ENCODE results near the gene FAM193B. TPM values are rescaled to one million over a fixed set of nuclear protein-coding genes. Genes with fewer than 3 reads are reported as not detected.
"Not testable (repeated sequence)": the region's sequence is repeated elsewhere in the genome, so short reads cannot be mapped to it uniquely, and the experiment has no call there.

Gene FAM193B
- total RNA-seq, 2 donors from 2014 or later: 52.1 to 56.1 TPM

DNA sequence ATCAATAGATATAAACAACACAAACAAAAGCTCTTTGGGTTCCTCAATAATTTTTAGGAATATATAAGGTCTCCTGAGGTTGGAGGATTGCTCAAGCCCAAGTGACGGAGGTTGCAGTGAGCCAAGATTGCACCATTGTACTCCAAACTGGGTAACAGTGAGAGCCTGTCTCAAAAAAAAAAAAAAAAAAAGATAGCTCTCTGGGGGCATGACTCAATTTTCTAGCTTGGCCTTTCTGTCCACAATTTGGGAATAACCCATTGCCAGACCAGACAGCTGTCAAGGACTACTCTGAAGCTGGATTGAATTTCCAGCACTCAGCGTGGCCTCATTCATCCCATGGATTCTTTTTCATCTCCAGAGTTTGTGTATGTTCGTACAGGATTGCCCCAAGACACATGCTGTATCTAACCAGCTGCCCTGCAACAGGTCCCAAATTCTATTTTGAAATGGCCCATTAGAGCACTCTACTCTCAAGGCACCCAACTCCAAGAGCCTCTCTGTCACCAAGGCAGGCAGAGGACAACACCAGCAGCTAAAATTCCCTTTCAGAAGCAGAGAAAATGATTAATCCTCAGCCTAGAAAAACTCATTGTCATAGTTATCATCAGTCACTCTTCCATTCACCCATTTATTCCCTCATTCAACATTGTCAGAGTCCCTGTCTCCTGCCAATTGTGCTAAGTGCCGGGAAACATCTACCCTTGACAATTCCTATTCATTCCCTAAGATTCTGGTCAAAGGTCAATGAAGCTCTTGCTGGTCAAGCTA lies 8.7 kb downstream of the FAM193B start:
- ATAC-seq (no peak), DNase-seq (peak in 1 of 2 donors; percentile 46)
- intact Hi-C loops (cut with DNase I, micrococcal nuclease): no loop called here

- intact Hi-C loops (cut with DNase I, micrococcal nuclease): no loop called here
- no peak for ATAC-seq
- no peak for DNase-seq
Measured at GRCh38 chr5:177542816-177543465, 11.4 kb downstream of the FAM193B start.

DNA sequence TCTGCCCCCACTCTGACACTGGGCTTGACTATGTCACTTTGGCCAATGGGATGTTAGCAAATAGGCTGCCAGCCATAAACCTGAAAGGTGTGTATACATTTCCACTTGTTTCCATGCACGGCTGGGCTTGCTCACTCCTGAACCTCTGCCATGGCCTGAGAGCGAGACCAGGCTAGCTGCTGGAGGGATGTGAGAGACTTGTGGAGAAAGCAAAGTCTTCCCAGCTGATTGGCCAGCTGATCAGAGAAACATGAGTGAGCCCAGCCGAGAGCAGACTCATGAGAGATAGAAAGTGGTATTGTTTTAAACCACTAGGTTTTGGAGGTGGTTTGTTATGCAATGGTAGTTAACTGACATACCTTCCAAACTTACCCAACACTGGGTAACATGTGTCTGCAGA lies 13.9 kb downstream of the FAM193B start:
- intact Hi-C loops (cut with DNase I, micrococcal nuclease): no loop called here
- DNase-seq (no peak), ATAC-seq (peak; percentile 71)

GRCh38 chr5:177539411-177539810 lies 15.0 kb downstream of the FAM193B start:
- no peak for DNase-seq
- no peak for ATAC-seq
- intact Hi-C loops (cut with DNase I, micrococcal nuclease): no loop called here

GRCh38 chr5:177538876-177539275 lies 15.5 kb downstream of the FAM193B start:
- intact Hi-C loops (cut with DNase I, micrococcal nuclease): no loop called here
- DNase-seq (no peak), ATAC-seq (no peak)

DNA sequence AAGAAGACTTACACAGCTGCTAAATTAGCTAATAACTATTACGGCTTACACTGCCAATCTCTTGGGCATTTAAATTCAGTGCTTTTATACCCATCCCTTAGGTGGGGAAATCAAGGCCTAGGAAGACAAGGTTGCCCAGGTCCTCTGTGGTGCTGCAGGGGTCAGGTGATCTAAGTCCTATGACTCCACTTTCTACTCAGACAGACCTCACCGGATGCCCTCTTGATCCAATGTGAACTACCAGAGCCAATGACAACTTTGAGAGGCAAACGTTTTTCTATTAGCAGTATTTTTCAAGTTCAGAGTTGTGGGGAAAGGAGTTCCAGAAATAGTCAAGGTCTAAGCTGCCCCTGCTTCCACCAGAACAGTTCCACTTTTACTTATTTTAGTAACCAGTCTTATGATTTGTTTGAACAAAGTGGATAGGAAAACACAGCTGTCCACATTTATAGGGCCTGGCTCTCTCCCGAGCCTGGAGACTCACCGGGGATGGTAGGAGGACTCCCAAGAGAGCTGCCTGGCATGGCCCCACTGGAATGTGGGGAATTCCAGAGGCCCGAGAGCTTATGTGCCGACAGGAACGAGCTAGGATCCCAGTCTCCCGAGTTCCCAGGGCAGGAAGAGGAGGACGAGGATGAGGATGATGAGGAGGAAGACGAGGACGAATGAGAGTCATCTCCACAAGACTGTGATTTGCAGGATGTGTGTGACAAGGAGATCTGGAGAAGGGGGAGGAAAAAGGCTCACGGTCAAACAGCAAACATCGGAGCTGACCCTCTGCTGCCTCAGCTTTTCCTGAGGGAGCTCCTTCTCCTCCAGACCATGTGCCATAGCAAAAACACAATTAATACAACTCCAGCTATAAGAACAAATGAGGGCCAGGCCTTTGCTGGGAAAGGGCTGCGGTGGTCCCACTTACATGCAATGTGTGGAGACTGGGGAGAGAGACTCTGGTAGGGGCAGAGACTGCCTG lies 16.7 kb downstream of the FAM193B start:
- peak; percentile 32 to 55 for DNase-seq
- peak; percentile 76 for ATAC-seq
- intact Hi-C loops (cut with DNase I, micrococcal nuclease): no loop called here

DNA sequence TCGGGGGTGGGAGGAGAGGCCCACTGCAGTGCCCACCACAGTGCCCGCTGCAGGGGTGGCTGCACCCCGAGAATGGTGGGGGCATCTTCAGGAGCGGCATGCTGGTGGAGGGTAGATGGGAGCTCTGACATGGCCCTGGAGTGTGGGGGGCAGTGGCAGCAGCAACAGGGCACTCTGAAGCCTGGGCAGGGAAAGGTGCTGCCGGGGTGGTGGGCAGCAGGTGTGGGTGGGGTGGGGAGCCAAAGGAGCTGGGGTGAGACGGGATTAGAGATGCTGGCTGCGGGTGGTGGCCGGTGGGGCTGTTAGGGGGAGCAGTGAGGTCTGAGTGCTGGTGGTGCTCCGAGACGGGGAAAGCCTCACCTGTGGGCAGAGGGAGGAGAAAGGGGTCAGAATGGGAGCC lies 18.0 kb downstream of the FAM193B start:
- intact Hi-C loops (cut with DNase I, micrococcal nuclease): no loop called here
- DNase-seq (no peak), ATAC-seq (no peak)

DNA sequence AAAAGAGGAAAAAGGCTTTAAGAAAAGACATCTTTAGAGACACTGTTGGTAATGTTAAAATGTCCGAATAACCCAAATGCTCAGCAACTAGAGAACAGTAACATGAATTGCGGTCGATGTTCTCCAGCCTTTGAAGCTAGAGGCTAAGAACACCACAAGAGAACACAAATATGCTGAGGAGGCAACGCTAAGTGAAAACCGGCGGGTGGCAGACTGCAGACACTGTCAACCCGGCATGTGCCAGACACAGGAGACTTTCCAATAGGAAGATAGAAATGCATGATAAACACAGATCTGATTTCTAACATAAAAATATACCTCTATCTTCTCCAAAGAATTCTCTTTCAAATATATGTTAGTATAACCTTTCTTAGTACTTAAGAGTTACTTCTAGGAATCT lies 19.2 kb downstream of the FAM193B start:
- intact Hi-C loops (cut with DNase I, micrococcal nuclease): no loop called here
- ATAC-seq (no peak), DNase-seq (no peak)

DNA sequence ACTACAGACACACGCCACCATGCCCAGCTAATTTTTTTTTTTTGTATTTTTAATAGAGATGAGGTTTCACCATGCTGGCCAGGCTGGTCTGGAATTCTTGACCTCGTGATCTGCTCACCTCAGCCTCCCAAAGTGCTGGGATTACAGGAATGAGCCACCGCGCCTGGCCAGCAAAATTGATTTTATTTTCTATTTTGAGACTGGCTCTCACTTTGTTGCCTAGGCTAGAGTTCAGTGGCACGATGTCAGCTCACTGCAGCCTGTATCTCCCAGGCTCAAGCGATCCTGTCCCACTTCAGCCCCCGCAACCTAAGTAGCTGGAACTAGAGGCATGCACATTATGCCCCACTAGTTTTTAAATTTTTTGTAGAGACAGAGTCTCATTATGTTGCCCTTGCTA lies 19.9 kb downstream of the FAM193B start:
- DNase-seq; ATAC-seq; intact Hi-C loops (cut with DNase I, micrococcal nuclease): not testable (repeated sequence)

DNA sequence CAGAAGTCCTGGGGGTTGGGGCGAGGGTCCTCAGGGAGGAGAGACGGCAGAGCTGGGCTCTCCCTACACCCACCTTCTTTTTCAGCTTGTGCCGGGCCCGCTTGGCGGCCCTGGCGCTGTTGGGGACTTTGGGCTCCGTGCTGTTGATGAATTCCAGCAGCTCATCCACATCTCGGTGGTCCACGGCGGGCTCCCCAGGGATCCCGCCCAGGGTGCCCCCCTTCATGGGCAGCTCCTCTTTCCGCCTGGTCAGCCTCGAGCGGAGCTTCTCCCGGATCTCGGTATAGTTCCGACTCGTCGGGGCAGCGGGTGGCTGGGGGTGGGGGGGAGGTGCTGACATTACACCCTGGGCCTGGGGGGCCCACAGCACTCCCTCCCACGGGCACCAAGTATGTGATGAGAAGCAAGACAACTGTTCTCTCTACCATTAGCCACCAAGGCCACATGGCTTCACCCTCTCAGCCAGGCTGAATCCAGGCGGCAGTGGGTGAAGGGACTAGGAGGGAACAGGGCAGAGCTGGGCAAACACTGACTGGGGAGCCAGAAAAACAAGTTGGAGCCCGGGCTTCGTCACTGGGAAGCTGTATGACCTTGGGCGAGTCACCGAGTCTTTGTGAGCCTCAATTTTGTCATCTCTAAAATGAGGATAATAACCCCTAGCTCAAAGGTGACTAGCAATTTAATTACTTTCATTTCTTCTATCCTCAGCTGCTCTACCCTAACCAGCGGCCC lies 23.0 kb downstream of the FAM193B start:
- ATAC-seq (no peak), DNase-seq (no peak)
- intact Hi-C loops (cut with DNase I, micrococcal nuclease): no loop called here

DNA sequence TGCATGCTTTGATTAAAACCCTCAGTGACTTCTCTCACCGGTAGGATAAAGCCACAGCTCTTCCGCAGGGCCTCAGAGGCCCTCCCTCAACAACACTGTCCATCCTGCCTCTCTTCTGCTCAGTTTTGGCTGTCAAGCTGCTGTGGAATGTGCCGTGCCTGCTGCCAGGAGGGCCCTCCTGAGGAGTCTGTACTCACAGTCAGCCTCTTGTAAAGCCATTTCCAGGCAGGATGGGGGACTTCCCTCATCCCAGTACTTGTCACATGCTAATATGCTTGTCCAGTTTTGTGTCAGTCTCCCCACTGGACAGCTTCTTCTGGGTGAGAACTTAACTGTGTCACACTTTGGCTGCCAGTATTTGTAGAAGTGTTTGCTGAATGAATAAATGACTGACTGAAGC lies 23.7 kb downstream of the FAM193B start:
- no peak for DNase-seq
- no peak for ATAC-seq
- intact Hi-C loops (cut with DNase I, micrococcal nuclease): no loop called here

- intact Hi-C loops (cut with DNase I, micrococcal nuclease): no loop called here
- DNase-seq (no peak), ATAC-seq (no peak)
Measured at GRCh38 chr5:177529247-177530203, 24.8 kb downstream of the FAM193B start.

DNA sequence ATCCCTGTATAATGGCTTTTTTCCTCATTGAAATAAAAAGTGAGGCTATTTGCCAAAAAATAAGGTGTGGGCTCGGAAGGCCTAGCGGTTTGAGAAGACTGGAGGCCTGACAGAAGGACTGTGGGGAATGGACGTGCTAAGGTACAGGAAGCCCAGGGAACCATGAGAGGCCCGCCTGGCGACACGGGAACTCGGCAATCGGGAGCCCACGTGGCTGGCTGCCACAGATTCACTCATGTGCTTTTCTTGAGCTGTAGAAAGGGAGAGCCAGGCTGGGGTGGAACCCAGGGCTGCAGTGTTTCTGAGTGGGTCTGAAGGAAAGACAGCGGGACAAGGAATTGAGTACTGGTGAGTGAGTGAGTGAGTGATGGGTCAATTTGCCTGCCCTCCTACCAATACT lies 25.7 kb downstream of the FAM193B start:
- intact Hi-C loops (cut with DNase I, micrococcal nuclease): no loop called here
- no peak for ATAC-seq

DNA sequence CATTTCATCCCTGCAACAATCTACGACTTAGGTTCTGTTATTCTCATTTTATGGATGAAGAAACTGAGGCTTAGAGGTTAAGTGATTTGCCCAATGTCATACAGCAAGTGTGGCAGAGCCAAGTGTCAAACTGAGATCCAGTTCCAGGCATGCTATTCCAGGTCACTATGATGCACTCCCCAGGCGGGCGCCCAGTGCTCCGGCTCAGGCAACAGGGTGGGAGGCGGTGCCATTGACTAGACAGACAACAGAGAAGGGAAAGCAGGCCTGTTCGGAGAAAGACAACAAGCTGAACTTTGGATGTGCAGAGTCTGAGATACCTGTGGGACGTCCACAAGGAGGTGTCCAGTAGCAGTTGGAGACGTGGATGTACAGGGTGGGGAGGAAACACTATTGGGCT lies 26.8 kb downstream of the FAM193B start:
- no peak for DNase-seq
- ATAC-seq: no peak
- intact Hi-C loops (cut with DNase I, micrococcal nuclease): no loop called here

More for the DNA sequence above, 25.7 kb downstream of the FAM193B start:
- no peak for DNase-seq

DNA sequence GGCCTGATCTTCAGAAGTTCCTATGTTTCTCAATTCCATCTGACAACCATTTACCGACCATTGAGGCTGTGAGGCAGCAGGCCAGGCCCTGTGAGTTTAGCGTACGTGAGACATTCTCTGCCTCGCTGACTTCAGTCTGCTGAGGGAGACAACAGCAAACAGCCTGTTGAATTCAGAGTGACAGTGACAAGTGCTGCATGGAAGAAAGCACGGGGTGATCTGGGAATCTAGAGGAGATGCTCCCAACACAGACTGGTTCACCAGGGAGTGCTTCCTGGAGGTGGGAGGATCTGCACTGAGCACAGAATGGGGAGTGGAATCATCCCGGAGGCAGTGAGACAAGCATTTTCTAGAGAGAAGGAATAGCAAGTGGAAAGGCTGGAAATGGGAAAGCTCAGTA lies 27.6 kb downstream of the FAM193B start:
- intact Hi-C loops (cut with DNase I, micrococcal nuclease): no loop called here
- DNase-seq (no peak), ATAC-seq (no peak)

GRCh38 chr5:177526191-177526590 lies 28.2 kb downstream of the FAM193B start:
- no peak for ATAC-seq
- no peak for DNase-seq
- intact Hi-C loops (cut with DNase I, micrococcal nuclease): no loop called here

DNA sequence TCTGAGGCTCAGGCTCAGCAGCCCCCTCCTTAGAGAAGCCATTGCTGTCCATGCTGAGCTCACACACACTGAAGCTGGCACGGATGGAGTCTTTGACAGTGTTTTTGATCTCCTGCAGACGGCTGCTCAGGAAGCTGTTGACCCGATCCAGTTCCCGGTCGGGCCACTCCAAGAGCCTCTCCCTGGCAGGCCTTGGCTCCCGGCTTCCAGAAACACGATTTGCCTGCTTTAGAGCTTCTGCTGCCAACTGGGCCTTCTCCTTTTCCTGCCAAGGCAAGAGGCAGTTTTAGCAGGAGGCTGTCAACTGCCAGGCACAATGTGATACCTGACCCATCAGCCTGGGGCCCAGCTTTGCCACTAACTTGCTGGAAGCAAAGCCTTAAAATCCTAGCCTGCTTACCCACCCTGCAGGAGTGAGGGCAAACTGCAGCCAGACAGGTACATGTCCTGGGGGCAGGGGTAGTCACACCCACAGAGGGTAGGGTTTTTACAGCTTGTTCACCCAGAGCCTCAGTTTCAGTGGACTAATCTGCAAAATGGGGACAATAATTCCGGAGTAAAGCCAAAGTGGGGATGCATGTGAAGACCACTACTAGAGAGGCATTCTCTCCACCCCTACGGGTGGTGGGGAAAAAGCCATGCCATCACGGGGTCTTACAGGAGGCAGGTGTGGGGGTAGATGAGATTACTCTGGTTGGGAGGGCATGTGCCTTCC lies 29.3 kb downstream of the FAM193B start:
- no peak for DNase-seq
- ATAC-seq: no peak
- intact Hi-C loops (cut with DNase I, micrococcal nuclease): no loop called here

Data from left colon (tissue), 2 donors.